HepG2 (cell line): ENCODE results near the gene SLC12A3. TPM values are rescaled to one million over a fixed set of nuclear protein-coding genes. Genes with fewer than 3 reads are reported as not detected.

ENCODE experiments used
- ERF ChIP-seq: IDR thresholded peaks from 2 replicates; pipeline ENCODE4 v1.6.1; 2018; ENCODE audit warnings: missing biosample characterization, missing genetic modification reagents
- HNF4A ChIP-seq: sonication (generic); formaldehyde crosslinking; IDR thresholded peaks from 2 replicates; pipeline ENCODE4 v1.4.0; 2020; ENCODE audit warnings: missing genetic modification reagents
- IKZF5 ChIP-seq: IDR thresholded peaks from 2 replicates; pipeline ENCODE4 v1.6.1; 2018; ENCODE audit warnings: missing genetic modification reagents, mild to moderate bottlenecking, missing compliant biosample characterization
- KLF6 ChIP-seq: IDR thresholded peaks from 2 replicates; pipeline ENCODE4 v1.8.0; 2016; ENCODE audit warnings: missing biosample characterization, missing genetic modification reagents
- NFE2 ChIP-seq: sonication (generic); formaldehyde crosslinking; IDR thresholded peaks from 2 replicates; pipeline ENCODE4 v1.4.0; 2020; ENCODE audit warnings: missing genetic modification reagents
- RELA ChIP-seq: sonication (generic); formaldehyde crosslinking; IDR thresholded peaks from 2 replicates; pipeline ENCODE4 v1.4.0; 2020; ENCODE audit warnings: missing genetic modification reagents
- USF2 ChIP-seq, 2 experiments: sonication (generic) in 1 of 2; formaldehyde crosslinking in 1 of 2; IDR thresholded peaks; 2 replicates each; pipeline versions ENCODE4 v1.5.1 to v1.6.1; 2011 to 2020; ENCODE audit warnings: borderline replicate concordance in 1 of 2, low read depth in 1 of 2, low read length in 1 of 2, mild to moderate bottlenecking in 1 of 2, missing genetic modification reagents in 1 of 2, moderate library complexity in 1 of 2
- ZGPAT ChIP-seq: IDR thresholded peaks from 2 replicates; pipeline ENCODE4 v1.6.1; 2016; ENCODE audit warnings: mild to moderate bottlenecking
- ZNF574 ChIP-seq: sonication (generic); formaldehyde crosslinking; IDR thresholded peaks from 2 replicates; pipeline ENCODE4 v1.4.0; 2020; ENCODE audit warnings: missing genetic modification reagents
- ZNF784 ChIP-seq: sonication (generic); formaldehyde crosslinking; IDR thresholded peaks from 2 replicates; pipeline ENCODE4 v1.5.1; 2020; ENCODE audit warnings: missing genetic modification reagents, mild to moderate bottlenecking, borderline replicate concordance
- ZSCAN25 ChIP-seq: sonication (generic); formaldehyde crosslinking; IDR thresholded peaks from 2 replicates; pipeline ENCODE4 v1.8.0; 2022; ENCODE audit warnings: mild to moderate bottlenecking, missing genetic modification reagents
- polyA plus RNA-seq, 8 experiments: library from polyadenylated mRNA; depleted of rRNA in 3 of 8; stranded (reverse) in 7 of 8; unstranded in 1 of 8; fragments of >200 nt; fragmentation: Illumina TruSeq in 4 of 8; extraction: Trizol in 4 of 8; gene quantifications; 2 replicates each; pipeline versions ENCODE4 v1.2.1 to v1.2.3, GENCODE V29; 2011 to 2016; ENCODE audit warnings: low read depth in 4 of 8, missing spikeins in 1 of 8, mixed read lengths in 1 of 8; ENCODE audit not compliant: insufficient read depth in 1 of 8
- total RNA-seq, 5 experiments: library from RNA; depleted of rRNA; stranded (reverse); fragments of >200 nt; fragmentation: Illumina TruSeq; extraction: Trizol; gene quantifications; 2 replicates each; pipeline ENCODE4 v1.2.3, GENCODE V29; 2016; ENCODE audit warnings: low read depth in 1 of 5

SLC12A3 gene
- total and polyA plus RNA-seq, 2 of the 13 experiments (the other 11 are each of a cell fraction or from before 2014, with no cell fraction given): 6.2 TPM; not detected in 1

GRCh38 chr16:56869513-56870275 is 4.7 kb downstream of the SLC12A3 start (continued):
- no peak for TF ChIP-seq ZGPAT (CRISPR knock-in tag)
- peak; percentile 54; the same call in 1 of the 2 replicates for TF ChIP-seq ZNF574 (CRISPR knock-in tag)
- 0 out of 2 replicates have a peak, but pooled peaks have one; percentile 61 for TF ChIP-seq IKZF5 (CRISPR knock-in tag)
- peak; percentile 81; the same call in 1 of the 2 replicates for TF ChIP-seq NFE2 (CRISPR knock-in tag)
- no peak for TF ChIP-seq RELA (CRISPR knock-in tag)
- 0 out of 2 replicates have a peak, but pooled peaks have one; percentile 8 for TF ChIP-seq HNF4A
- TF ChIP-seq ZNF784: 0 out of 2 replicates have a peak, but pooled peaks have one; percentile 48
- no peak for TF ChIP-seq KLF6 (CRISPR knock-in tag)
- TF ChIP-seq ERF (CRISPR knock-in tag): 0 out of 2 replicates have a peak, but pooled peaks have one; percentile 47
- no peak for TF ChIP-seq USF2 (IDR thresholded peaks at IDR 0.05; ENCODE audit: low read depth, low read length)
- TF ChIP-seq USF2 (CRISPR knock-in tag; IDR thresholded peaks at IDR 0.05; ENCODE audit: borderline replicate concordance): no peak
- peak; percentile 55; the same call in 1 of the 2 replicates for TF ChIP-seq ZSCAN25 (CRISPR knock-in tag)
